Progenitor cell of endocrine pancreas (in vitro differentiated cells): ENCODE data around the gene SPSB1. TPM values are rescaled to one million over a fixed set of nuclear protein-coding genes. Genes with fewer than 3 reads are reported as not detected.

ENCODE experiments used
- DNase-seq: peaks from one replicate; pipeline ENCODE4 v3.0.0; 2021; ENCODE audit warnings: low spot score; ENCODE audit not compliant: unreplicated experiment
- H3K27ac Mint-ChIP-seq: 2 replicates; pipeline ENCODE4 v1.8.0; 2021; ENCODE audit warnings: mild to moderate bottlenecking, moderate library complexity, mixed read lengths
- H3K27me3 Mint-ChIP-seq: 2 replicates; pipeline ENCODE4 v1.8.0; 2021; ENCODE audit warnings: mixed read lengths
- H3K36me3 Mint-ChIP-seq: 2 replicates; pipeline ENCODE4 v1.8.0; 2022; ENCODE audit warnings: mixed read lengths; ENCODE audit not compliant: insufficient read depth
- H3K4me1 Mint-ChIP-seq: 2 replicates; pipeline ENCODE4 v1.8.0; 2021; ENCODE audit warnings: low read depth, mixed read lengths
- H3K4me3 Mint-ChIP-seq: 2 replicates; pipeline ENCODE4 v1.8.0; 2021; ENCODE audit warnings: low read depth, mild to moderate bottlenecking, moderate library complexity, mixed read lengths
- H3K9me3 Mint-ChIP-seq: 2 replicates; pipeline ENCODE4 v1.8.0; 2021; ENCODE audit warnings: low read depth, mixed read lengths
- CTCF ChIP-seq: fragments of 200-600 bp; sonication (generic); IDR thresholded peaks from one replicate; pipeline ENCODE4 v1.5.0; 2021; ENCODE audit warnings: antibody characterized with exemption, mild to moderate bottlenecking; ENCODE audit not compliant: unreplicated experiment
- total RNA-seq: library from RNA; stranded (reverse); gene quantifications from 2 replicates; pipeline ENCODE4 v1.2.1, GENCODE V29; 2021

SPSB1 gene
- total RNA-seq, 1 donor from 2014 or later = 6.6 TPM

- no peak overlapping the region for H3K4me3 Mint-ChIP-seq
- H3K27ac Mint-ChIP-seq = no peak overlapping the region
- H3K27me3 Mint-ChIP-seq = peaks cover 6% of the 10 kb centered on the region
- no peaks in the 10 kb centered on the region for H3K9me3 Mint-ChIP-seq
- no peak for TF ChIP-seq CTCF
- no peaks in the 10 kb centered on the region for H3K36me3 Mint-ChIP-seq
- no peak for DNase-seq
- H3K4me1 Mint-ChIP-seq = peaks cover 19% of the 10 kb centered on the region
Measured at GRCh38 chr1:9324246-9325096, 31.8 kb downstream of the SPSB1 start.

GRCh38 chr1:9326596-9326995, 33.9 kb downstream of the SPSB1 start:
- H3K27ac Mint-ChIP-seq = no peak overlapping the region
- peaks cover 5% of the 10 kb centered on the region for H3K4me1 Mint-ChIP-seq
- no peak for DNase-seq

GRCh38 chr1:9328201-9328600, 35.5 kb downstream of the SPSB1 start:
- no peak for TF ChIP-seq CTCF
- Mint-ChIP-seq H3K9me3 (no peaks in the 10 kb centered on the region), H3K27ac (no peak overlapping the region), H3K27me3 (no peaks in the 10 kb centered on the region), H3K4me1 (no peaks in the 10 kb centered on the region), H3K36me3 (no peaks in the 10 kb centered on the region), H3K4me3 (no peak overlapping the region)
- no peak for DNase-seq

More at GRCh38 chr1:9326596-9326995, 33.9 kb downstream of the SPSB1 start:
- Mint-ChIP-seq H3K27me3 (no peaks in the 10 kb centered on the region), H3K9me3 (no peaks in the 10 kb centered on the region), H3K4me3 (no peak overlapping the region), H3K36me3 (no peaks in the 10 kb centered on the region)
- no peak for TF ChIP-seq CTCF

GRCh38 chr1:9328715-9329114, 36.0 kb downstream of the SPSB1 start:
- Mint-ChIP-seq H3K27me3 (no peaks in the 10 kb centered on the region), H3K4me3 (no peak overlapping the region), H3K36me3 (no peaks in the 10 kb centered on the region), H3K4me1 (no peaks in the 10 kb centered on the region), H3K9me3 (no peaks in the 10 kb centered on the region), H3K27ac (no peak overlapping the region)
- no peak for DNase-seq
- TF ChIP-seq CTCF = no peak

GRCh38 chr1:9331016-9331415, 38.3 kb downstream of the SPSB1 start:
- Mint-ChIP-seq H3K27me3 (no peaks in the 10 kb centered on the region), H3K9me3 (no peaks in the 10 kb centered on the region), H3K4me1 (no peaks in the 10 kb centered on the region), H3K4me3 (no peak overlapping the region), H3K27ac (no peak overlapping the region), H3K36me3 (no peaks in the 10 kb centered on the region)
- TF ChIP-seq CTCF = no peak
- no peak for DNase-seq
